Type B pancreatic cell (in vitro differentiated cells): ENCODE data around the gene KBTBD3. TPM values are rescaled to one million over a fixed set of nuclear protein-coding genes. Genes with fewer than 3 reads are reported as not detected.

ENCODE experiments used
- DNase-seq: peaks from one replicate; pipeline ENCODE4 v3.0.0; 2021; ENCODE audit warnings: mixed read lengths; ENCODE audit not compliant: unreplicated experiment; ENCODE audit errors: extremely low spot score
- H3K27ac Mint-ChIP-seq: 2 replicates; pipeline ENCODE4 v1.8.0; 2021; ENCODE audit warnings: mild to moderate bottlenecking, mixed read lengths
- H3K27me3 Mint-ChIP-seq: 2 replicates; pipeline ENCODE4 v1.8.0; 2021; ENCODE audit warnings: mixed read lengths
- H3K36me3 Mint-ChIP-seq: 2 replicates; pipeline ENCODE4 v1.8.0; 2021; ENCODE audit warnings: mixed read lengths
- H3K4me1 Mint-ChIP-seq: one replicate; pipeline ENCODE4 v1.8.0; 2021; ENCODE audit warnings: mixed read lengths; ENCODE audit not compliant: unreplicated experiment
- H3K4me3 Mint-ChIP-seq: 2 replicates; pipeline ENCODE4 v1.8.0; 2021; ENCODE audit warnings: mild to moderate bottlenecking, mixed read lengths
- H3K9me3 Mint-ChIP-seq: 2 replicates; pipeline ENCODE4 v1.8.0; 2021; ENCODE audit warnings: mixed read lengths
- total RNA-seq: library from RNA; stranded (reverse); gene quantifications from 2 replicates; pipeline ENCODE4 v1.2.1, GENCODE V29; 2021; ENCODE audit warnings: low replicate concordance
- TF ChIP-seq, protein P1 (sequence below): fragments of 200-600 bp; sonication (generic); conservative IDR thresholded peaks from 2 replicates; pipeline ENCODE4 v1.5.0; 2021; ENCODE audit warnings: antibody characterized with exemption, mild to moderate bottlenecking

Gene KBTBD3
- total RNA-seq, 1 donor from 2014 or later = 2.9 TPM

DNA sequence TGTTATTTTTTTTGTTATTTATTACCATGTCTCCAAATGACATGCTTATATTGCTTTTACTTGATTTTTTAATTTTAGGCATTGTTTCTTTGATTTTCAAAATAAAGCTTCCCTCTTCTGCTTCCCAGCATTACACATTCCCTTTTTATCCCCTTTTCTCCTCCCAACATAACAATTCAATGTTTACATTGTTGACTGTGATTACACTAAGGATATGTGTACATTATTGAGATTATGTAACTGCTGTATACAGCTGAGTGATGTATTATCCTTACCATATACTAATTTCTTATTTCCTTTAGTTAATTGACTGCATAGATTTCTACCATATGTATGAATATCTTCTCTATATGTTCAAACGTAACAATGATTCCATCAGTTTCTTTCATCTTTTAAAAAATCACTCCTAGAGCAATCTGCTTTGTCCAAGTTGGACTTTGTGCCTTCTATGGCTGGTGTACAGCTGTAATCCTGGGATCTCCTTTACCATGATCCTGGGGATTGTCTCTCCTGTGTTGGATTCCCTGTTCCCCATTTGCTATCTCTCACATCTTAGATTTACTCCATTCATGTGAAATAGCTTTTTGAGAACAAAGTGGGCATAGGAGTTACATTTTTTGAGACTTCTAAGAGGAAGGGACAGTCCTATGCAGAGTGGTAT lies 21.9 kb upstream of the KBTBD3 start:
- TF ChIP-seq, protein P1, sequence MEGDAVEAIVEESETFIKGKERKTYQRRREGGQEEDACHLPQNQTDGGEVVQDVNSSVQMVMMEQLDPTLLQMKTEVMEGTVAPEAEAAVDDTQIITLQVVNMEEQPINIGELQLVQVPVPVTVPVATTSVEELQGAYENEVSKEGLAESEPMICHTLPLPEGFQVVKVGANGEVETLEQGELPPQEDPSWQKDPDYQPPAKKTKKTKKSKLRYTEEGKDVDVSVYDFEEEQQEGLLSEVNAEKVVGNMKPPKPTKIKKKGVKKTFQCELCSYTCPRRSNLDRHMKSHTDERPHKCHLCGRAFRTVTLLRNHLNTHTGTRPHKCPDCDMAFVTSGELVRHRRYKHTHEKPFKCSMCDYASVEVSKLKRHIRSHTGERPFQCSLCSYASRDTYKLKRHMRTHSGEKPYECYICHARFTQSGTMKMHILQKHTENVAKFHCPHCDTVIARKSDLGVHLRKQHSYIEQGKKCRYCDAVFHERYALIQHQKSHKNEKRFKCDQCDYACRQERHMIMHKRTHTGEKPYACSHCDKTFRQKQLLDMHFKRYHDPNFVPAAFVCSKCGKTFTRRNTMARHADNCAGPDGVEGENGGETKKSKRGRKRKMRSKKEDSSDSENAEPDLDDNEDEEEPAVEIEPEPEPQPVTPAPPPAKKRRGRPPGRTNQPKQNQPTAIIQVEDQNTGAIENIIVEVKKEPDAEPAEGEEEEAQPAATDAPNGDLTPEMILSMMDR = no peak
- peaks cover 4% of the 10 kb centered on the region for H3K4me1 Mint-ChIP-seq
- no peak overlapping the region for H3K27ac Mint-ChIP-seq
- H3K36me3 Mint-ChIP-seq = peaks cover 38% of the 10 kb centered on the region
- H3K9me3 Mint-ChIP-seq = no peaks in the 10 kb centered on the region
- no peaks in the 10 kb centered on the region for H3K27me3 Mint-ChIP-seq
- DNase-seq = no peak
- H3K4me3 Mint-ChIP-seq = no peak overlapping the region

- DNase-seq = no peak
- Mint-ChIP-seq H3K4me1 (peaks cover 16% of the 10 kb centered on the region), H3K9me3 (no peaks in the 10 kb centered on the region), H3K36me3 (peaks cover 51% of the 10 kb centered on the region), H3K27me3 (no peaks in the 10 kb centered on the region), H3K4me3 (no peak overlapping the region), H3K27ac (no peak overlapping the region)
- TF ChIP-seq, protein P1 = no peak
Observed at GRCh38 chr11:106092446-106092845, 15.3 kb upstream of the KBTBD3 start.

DNA sequence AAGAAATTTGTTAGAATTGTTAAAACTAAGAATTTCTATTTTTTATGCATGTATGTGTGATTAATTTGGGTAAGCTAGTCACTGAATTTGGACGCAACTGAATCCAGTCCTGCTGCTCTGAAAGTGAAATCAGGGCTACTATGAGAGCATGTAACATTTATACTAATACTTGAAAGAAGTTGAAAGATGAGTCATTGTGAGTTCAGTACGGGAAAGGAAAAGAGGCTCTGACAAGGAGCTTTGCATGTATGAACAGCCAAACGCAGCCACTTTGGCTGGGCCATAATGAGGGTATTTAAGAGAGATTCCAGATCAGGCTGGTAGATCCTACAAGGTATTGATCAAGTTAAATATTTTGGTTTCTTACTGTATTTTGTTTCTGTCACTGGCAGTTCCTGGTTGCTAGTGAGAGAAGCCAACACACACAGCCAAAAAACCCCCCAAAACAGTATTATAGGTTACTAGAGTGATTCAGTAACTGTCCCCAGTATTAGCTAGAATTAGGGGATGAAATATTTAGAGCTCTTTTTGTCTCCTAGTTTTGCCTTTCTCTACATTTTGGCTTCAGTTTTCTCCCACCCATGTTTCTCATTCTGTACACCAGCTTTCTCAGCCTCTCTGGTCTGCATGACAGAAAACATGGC lies 14.5 kb upstream of the KBTBD3 start:
- TF ChIP-seq, protein P1 = no peak
- no peaks in the 10 kb centered on the region for H3K27me3 Mint-ChIP-seq
- H3K4me1 Mint-ChIP-seq = peaks cover 21% of the 10 kb centered on the region
- no peak for DNase-seq
- H3K27ac Mint-ChIP-seq = no peak overlapping the region
- no peak overlapping the region for H3K4me3 Mint-ChIP-seq
- no peaks in the 10 kb centered on the region for H3K9me3 Mint-ChIP-seq
- H3K36me3 Mint-ChIP-seq = peaks cover 46% of the 10 kb centered on the region

- H3K27ac Mint-ChIP-seq = no peak overlapping the region
- TF ChIP-seq, protein P1 = no peak
- peaks cover 44% of the 10 kb centered on the region for H3K36me3 Mint-ChIP-seq
- H3K4me1 Mint-ChIP-seq = peaks cover 27% of the 10 kb centered on the region
- H3K27me3 Mint-ChIP-seq = no peaks in the 10 kb centered on the region
- DNase-seq = no peak
- H3K4me3 Mint-ChIP-seq = no peak overlapping the region
- no peaks in the 10 kb centered on the region for H3K9me3 Mint-ChIP-seq
Observed at GRCh38 chr11:106088896-106089295, 11.7 kb upstream of the KBTBD3 start.

DNA sequence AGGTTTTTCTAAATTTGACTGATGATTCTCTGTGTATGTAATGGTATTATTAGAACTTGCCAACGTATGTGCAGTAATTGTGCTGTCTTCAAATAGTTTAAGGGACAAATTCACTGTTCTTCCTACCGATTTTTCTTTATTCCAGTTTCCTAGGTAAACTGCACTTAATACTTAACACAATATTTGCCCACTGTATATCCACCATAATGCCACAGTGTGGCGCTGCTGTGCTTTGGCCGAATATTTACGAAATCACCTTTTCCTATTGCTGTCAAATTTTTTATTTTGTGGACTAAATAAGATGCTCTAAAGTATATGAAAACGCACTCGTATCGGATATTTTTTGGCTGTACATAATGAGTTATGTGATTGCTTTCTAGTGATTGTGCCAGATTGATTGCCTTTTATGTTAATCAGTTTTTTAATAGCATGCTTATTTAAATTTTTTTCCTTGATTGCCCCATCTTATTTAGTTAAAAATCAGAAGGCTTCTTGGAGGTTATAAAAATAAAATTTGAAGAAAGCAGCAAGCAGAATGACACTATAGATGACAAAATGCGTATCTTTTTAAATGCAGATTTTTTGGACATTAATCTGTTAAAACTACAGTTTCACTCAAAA lies 10.8 kb upstream of the KBTBD3 start:
- Mint-ChIP-seq H3K27me3 (no peaks in the 10 kb centered on the region), H3K27ac (peak overlapping the region; percentile 11), H3K4me1 (peaks cover 27% of the 10 kb centered on the region), H3K36me3 (peaks cover 51% of the 10 kb centered on the region), H3K9me3 (no peaks in the 10 kb centered on the region), H3K4me3 (peak overlapping the region; percentile 48)
- TF ChIP-seq, protein P1 = peak; percentile 91
- no peak for DNase-seq
